ENCODE results near the gene DDX10. TPM values are rescaled to one million over a fixed set of nuclear protein-coding genes. Genes with fewer than 3 reads are reported as not detected.

Gene DDX10
- total and polyA plus RNA-seq, 8 donors = 16.5 to 32.8 (median 28.9) TPM

DNA sequence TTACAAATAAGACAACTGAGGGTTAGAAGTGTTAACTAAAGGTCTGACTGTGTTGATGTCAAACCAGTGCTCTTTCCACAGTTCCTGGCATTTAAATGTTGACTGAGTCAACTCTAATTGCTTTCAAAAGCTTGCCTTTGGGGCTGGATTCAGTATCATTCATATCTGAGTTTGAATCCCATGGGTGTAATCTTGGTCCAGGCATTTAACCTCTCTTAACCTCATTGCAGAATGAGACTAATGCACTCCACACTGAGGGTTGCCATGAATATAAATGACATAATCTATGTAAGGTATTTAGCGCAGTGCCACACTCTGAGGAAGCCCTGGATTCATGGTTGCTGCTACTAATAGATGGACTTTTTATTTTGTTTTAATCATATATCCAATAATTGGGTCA, 274.3 kb downstream of the DDX10 start:
- Histone ChIP-seq H3K27ac (no peak overlapping the region), H3K27me3 (no peaks in the 10 kb centered on the region), H3K9me3 (no peaks in the 10 kb centered on the region), H3K4me1 (no peaks in the 10 kb centered on the region), H3K4me3 (no peak overlapping the region), H3K36me3 (peaks cover 0 to 31% of the 10 kb centered on the region in 2 donors)
- TF ChIP-seq, protein P1, sequence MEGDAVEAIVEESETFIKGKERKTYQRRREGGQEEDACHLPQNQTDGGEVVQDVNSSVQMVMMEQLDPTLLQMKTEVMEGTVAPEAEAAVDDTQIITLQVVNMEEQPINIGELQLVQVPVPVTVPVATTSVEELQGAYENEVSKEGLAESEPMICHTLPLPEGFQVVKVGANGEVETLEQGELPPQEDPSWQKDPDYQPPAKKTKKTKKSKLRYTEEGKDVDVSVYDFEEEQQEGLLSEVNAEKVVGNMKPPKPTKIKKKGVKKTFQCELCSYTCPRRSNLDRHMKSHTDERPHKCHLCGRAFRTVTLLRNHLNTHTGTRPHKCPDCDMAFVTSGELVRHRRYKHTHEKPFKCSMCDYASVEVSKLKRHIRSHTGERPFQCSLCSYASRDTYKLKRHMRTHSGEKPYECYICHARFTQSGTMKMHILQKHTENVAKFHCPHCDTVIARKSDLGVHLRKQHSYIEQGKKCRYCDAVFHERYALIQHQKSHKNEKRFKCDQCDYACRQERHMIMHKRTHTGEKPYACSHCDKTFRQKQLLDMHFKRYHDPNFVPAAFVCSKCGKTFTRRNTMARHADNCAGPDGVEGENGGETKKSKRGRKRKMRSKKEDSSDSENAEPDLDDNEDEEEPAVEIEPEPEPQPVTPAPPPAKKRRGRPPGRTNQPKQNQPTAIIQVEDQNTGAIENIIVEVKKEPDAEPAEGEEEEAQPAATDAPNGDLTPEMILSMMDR (IDR thresholded peaks at IDR 0.05) = no peak
- intact Hi-C loops (cut with DNase I) = no loop called here
- DNase-seq (no peak), ATAC-seq (no peak)

DNA sequence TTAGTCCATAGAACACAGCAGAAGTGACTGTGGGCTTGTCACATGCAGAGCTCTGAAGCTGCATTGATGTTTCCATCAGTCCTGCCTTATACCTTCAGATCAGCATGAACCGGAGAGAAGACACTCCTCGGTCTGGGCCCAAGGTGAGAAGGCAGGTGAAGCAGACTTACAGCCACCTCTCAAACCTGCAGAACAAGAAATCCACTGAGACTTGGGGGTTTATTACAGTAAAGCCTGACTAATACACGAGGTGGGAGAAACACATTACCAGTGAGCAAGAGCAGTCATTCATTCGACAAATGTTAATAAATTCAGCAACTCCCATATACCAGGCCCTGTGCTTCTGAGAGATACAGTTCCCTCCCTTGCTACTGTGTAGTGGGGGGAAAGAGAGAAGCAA, 279.0 kb downstream of the DDX10 start:
- DNase-seq (no peak), ATAC-seq (no peak)
- Histone ChIP-seq H3K4me3 (no peak overlapping the region), H3K27me3 (no peaks in the 10 kb centered on the region), H3K27ac (no peak overlapping the region), H3K36me3 (peaks cover 0 to 31% of the 10 kb centered on the region in 2 donors), H3K4me1 (no peaks in the 10 kb centered on the region), H3K9me3 (peaks cover 0 to 7% of the 10 kb centered on the region in 2 donors)
- TF ChIP-seq, protein P1 (IDR thresholded peaks at IDR 0.05) = no peak
- intact Hi-C loops (cut with DNase I) = no loop called here

DNA sequence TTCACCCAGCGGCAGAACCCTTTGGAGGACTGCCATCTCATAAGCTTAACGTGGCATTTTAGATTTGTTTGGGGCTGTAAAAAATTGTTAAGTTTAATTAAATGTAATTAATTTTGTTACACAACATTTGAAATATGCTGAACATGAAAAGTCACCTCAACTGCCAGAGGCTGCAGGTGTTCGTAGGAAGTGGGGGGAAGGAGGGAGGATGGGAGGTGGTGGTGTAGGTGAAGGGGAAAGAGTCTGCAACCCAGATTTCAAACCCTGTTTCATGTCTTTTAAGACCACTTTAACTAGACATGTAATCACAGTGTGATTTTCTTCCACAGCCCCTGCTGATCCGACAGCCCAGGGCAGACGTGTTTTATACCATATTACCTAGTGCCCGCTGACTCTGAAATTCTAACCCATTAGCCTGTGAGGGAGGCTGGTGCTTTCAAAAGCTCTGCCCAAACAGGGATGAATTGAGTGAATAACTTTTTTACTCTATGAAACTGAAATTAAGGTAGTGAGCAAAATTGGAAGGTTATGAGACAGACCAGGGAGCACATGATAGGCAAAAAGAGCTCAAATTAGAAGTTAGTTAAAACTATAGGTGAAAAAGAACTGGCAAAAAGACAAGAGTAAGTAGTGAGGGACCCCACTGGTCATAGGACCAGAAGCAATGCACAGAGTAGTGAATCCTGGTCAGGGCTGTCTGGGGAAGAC, 279.8 kb downstream of the DDX10 start:
- Histone ChIP-seq H3K4me1 (no peaks in the 10 kb centered on the region), H3K27me3 (no peaks in the 10 kb centered on the region), H3K9me3 (peaks cover 0 to 10% of the 10 kb centered on the region in 2 donors), H3K27ac (no peak overlapping the region), H3K4me3 (no peak overlapping the region), H3K36me3 (peaks cover 0 to 31% of the 10 kb centered on the region in 2 donors)
- DNase-seq = no peak
- TF ChIP-seq, protein P1 (IDR thresholded peaks at IDR 0.05) = no peak
- intact Hi-C loops (cut with DNase I) = no loop called here
- no peak for ATAC-seq

DNA sequence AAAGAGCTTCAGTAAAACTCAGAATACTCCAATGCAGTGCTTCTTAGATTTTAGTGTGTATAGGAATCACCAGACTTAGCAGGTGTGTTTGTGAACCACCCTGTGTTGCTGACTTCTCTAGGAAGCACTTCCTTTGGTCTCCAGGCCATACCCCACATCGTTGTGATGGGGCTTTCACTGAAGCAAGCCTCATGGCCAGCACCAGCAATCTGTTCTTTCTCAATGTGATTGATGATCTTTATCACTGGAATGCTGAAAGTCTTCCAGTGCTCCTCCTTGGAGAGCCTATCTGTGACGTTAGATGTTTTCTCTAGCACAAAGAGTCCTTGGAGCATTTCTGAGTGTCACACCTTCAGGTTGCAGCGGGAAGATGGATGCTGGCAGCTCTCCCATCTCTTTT, 280.5 kb downstream of the DDX10 start:
- TF ChIP-seq, protein P1 (IDR thresholded peaks at IDR 0.05) = no peak
- peaks cover 0 to 10% of the 10 kb centered on the region in 2 donors for H3K9me3 ChIP-seq
- H3K27ac ChIP-seq = no peak overlapping the region
- no peak overlapping the region for H3K4me3 ChIP-seq
- H3K36me3 ChIP-seq = peaks cover 0 to 24% of the 10 kb centered on the region in 2 donors
- ATAC-seq (no peak), DNase-seq (no peak)
- intact Hi-C loops (cut with DNase I) = no loop called here
- no peaks in the 10 kb centered on the region for H3K27me3 ChIP-seq
- H3K4me1 ChIP-seq = no peaks in the 10 kb centered on the region

DNA sequence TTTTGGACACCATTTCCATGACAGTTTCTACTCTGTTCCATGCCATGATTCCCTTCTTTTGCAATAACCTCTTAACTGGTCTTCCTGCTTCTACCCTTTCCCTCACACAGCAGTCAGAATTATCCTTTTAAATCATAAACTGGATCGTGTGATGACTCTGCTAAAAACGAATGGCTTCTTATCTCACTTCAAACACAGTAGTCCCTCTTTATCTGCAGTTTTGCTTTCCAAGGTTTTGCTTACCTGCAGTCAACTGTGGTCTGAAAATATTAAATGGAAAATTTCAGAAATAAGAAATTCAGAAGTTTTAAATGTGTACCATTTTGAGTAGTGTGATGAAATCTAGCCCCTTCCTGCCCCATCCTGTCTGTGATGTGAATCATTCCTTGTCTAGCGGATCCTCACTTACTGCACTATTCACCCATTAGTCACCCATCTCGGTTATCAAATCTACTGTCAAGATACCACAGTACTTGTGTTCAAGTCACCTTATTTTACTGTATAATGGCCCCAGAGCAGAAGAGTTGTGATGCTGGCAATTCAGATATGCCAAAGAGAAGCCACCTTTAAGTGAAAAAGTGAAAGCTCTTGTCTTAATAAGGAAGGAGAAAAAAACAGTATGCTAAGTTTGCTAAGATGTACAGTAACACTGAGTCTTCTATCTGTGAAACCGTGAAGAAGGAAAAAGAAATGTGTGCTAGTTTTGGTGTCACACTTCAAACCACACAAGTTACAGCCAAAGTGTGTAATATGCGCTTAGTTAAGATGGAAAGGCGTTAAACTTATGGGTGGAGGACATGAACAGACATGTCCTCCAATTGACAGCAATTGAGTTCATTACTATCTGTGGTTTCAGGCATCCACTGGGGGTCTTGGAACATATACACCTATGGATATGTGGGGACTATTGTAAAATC, 283.0 kb downstream of the DDX10 start:
- no peak for ATAC-seq
- no peak for DNase-seq
- Histone ChIP-seq H3K27ac (no peak overlapping the region), H3K4me1 (no peaks in the 10 kb centered on the region), H3K4me3 (no peak overlapping the region), H3K36me3 (peaks cover 0 to 7% of the 10 kb centered on the region in 2 donors), H3K9me3 (peaks cover 0 to 10% of the 10 kb centered on the region in 2 donors), H3K27me3 (no peaks in the 10 kb centered on the region)
- intact Hi-C loops (cut with DNase I) = no loop called here
- TF ChIP-seq, protein P1 (IDR thresholded peaks at IDR 0.05) = no peak

Data from left lung (tissue), 10 donors.